H9 (cell line): ENCODE measurements around the gene PATL1. TPM values are rescaled to one million over a fixed set of nuclear protein-coding genes. Genes with fewer than 3 reads are reported as not detected.

Experiments
- DNase-seq: peaks from one replicate; pipeline ENCODE4 v3.0.0-alpha.2; 2017
- H2AFZ ChIP-seq: one replicate; pipeline ENCODE4 v1.6.1; 2013; ENCODE audit warnings: mild to moderate bottlenecking, low read length, control low read depth, moderate library complexity
- H2AK5ac ChIP-seq: 2 replicates; pipeline ENCODE4 v1.6.1; 2013; ENCODE audit warnings: low read length, control low read depth, mixed read lengths; ENCODE audit not compliant: insufficient read length
- H2BK120ac ChIP-seq: one replicate; pipeline ENCODE4 v1.6.1; 2013; ENCODE audit warnings: low read depth, mild to moderate bottlenecking, low read length, control low read depth, inconsistent platforms; ENCODE audit not compliant: poor library complexity, severe bottlenecking
- H2BK12ac ChIP-seq: 2 replicates; pipeline ENCODE4 v1.6.1; 2013; ENCODE audit warnings: low read length, control low read depth, mixed read lengths, low read depth; ENCODE audit not compliant: insufficient read length
- H2BK15ac ChIP-seq: 2 replicates; pipeline ENCODE4 v1.6.1; 2013; ENCODE audit warnings: low read depth, low read length, control low read depth
- H2BK20ac ChIP-seq: one replicate; pipeline ENCODE4 v1.6.1; 2013; ENCODE audit warnings: low read depth, mild to moderate bottlenecking, low read length, control low read depth, inconsistent platforms; ENCODE audit not compliant: poor library complexity, severe bottlenecking
- H2BK5ac ChIP-seq: 2 replicates; pipeline ENCODE4 v1.6.1; 2013; ENCODE audit warnings: low read length, control low read depth, mixed read lengths; ENCODE audit not compliant: insufficient read length
- H3K14ac ChIP-seq: 2 replicates; pipeline ENCODE4 v1.6.1; 2013; ENCODE audit warnings: low read length, control low read depth; ENCODE audit not compliant: insufficient read depth
- H3K18ac ChIP-seq: 2 replicates; pipeline ENCODE4 v1.6.1; 2013; ENCODE audit warnings: low read depth, mild to moderate bottlenecking, mixed read lengths, low read length, control low read depth; ENCODE audit not compliant: insufficient read length
- H3K23ac ChIP-seq: 2 replicates; pipeline ENCODE4 v1.6.1; 2013; ENCODE audit warnings: low read length, control low read depth, mixed read lengths, low read depth; ENCODE audit not compliant: insufficient read length
- H3K23me2 ChIP-seq: 2 replicates; pipeline ENCODE4 v1.6.1; 2013; ENCODE audit warnings: low read depth, mild to moderate bottlenecking, mixed read lengths, low read length, control low read depth; ENCODE audit not compliant: insufficient read length, poor library complexity, severe bottlenecking
- H3K27ac ChIP-seq: 2 replicates; pipeline ENCODE4 v1.5.1; 2013; ENCODE audit warnings: low read length, control low read depth, mixed read lengths, low read depth; ENCODE audit not compliant: insufficient read length
- H3K27me3 ChIP-seq: 2 replicates; pipeline ENCODE4 v1.6.1; 2013; ENCODE audit warnings: low read length, control low read depth, inconsistent platforms; ENCODE audit not compliant: insufficient read depth
- H3K4ac ChIP-seq: 2 replicates; pipeline ENCODE4 v1.6.1; 2013; ENCODE audit warnings: low read depth, mild to moderate bottlenecking, control low read depth, inconsistent platforms, low read length, moderate library complexity
- H3K4me1 ChIP-seq: 2 replicates; pipeline ENCODE4 v1.6.1; 2013; ENCODE audit warnings: low read length, control low read depth, inconsistent platforms; ENCODE audit not compliant: insufficient read depth
- H3K4me2 ChIP-seq: 2 replicates; pipeline ENCODE4 v1.6.1; 2013; ENCODE audit warnings: low read length, control low read depth, mixed read lengths; ENCODE audit not compliant: insufficient read length, insufficient read depth
- H3K56ac ChIP-seq: 2 replicates; pipeline ENCODE4 v1.6.1; 2013; ENCODE audit warnings: low read depth, mild to moderate bottlenecking, mixed read lengths, low read length, control low read depth; ENCODE audit not compliant: insufficient read length
- H3K79me1 ChIP-seq: 2 replicates; pipeline ENCODE4 v1.6.1; 2013; ENCODE audit warnings: low read depth, mild to moderate bottlenecking, moderate library complexity, low read length, control low read depth, inconsistent platforms; ENCODE audit not compliant: insufficient read depth, poor library complexity, severe bottlenecking
- H3K79me2 ChIP-seq: 2 replicates; pipeline ENCODE4 v1.6.1; 2013; ENCODE audit warnings: low read length, control low read depth, inconsistent platforms; ENCODE audit not compliant: insufficient read depth
- H3K9ac ChIP-seq: 2 replicates; pipeline ENCODE4 v1.6.1; 2013; ENCODE audit warnings: low read length, control low read depth, mixed read lengths; ENCODE audit not compliant: insufficient read length; ENCODE audit errors: extremely low read depth
- H3K9me3 ChIP-seq: one replicate; pipeline ENCODE4 v1.6.1; 2013; ENCODE audit warnings: low read depth, low read length, inconsistent platforms; ENCODE audit not compliant: control insufficient read depth
- H3T11ph ChIP-seq: one replicate; pipeline ENCODE4 v1.6.1; 2013; ENCODE audit warnings: mild to moderate bottlenecking, low read length, control low read depth, inconsistent platforms
- H4K20me1 ChIP-seq: one replicate; pipeline ENCODE4 v1.6.1; 2013; ENCODE audit not compliant: control insufficient read depth, insufficient read length, insufficient read depth
- H4K5ac ChIP-seq: 2 replicates; pipeline ENCODE4 v1.6.1; 2013; ENCODE audit warnings: low read depth, mild to moderate bottlenecking, mixed read lengths, low read length, control low read depth; ENCODE audit not compliant: insufficient read length
- H4K8ac ChIP-seq: replicated peaks from 2 replicates; pipeline ENCODE4 v1.6.1; 2013; ENCODE audit warnings: low read length, control low read depth, mixed read lengths, low read depth; ENCODE audit not compliant: insufficient read length
- H4K91ac ChIP-seq: 2 replicates; pipeline ENCODE4 v1.6.1; 2013; ENCODE audit warnings: low read depth, mild to moderate bottlenecking, moderate library complexity, mixed read lengths, low read length, control low read depth; ENCODE audit not compliant: insufficient read length
- H3K27ac Mint-ChIP-seq, 3 experiments: 2 replicates in 2 of 3; 3 replicates in 1 of 3; pipeline ENCODE4 v1.8.0; 2020 to 2021; ENCODE audit warnings: mixed read lengths in 3 of 3, mild to moderate bottlenecking in 1 of 3, moderate library complexity in 1 of 3
- H3K27me3 Mint-ChIP-seq: 2 replicates; pipeline ENCODE4 v1.8.0; 2021; ENCODE audit warnings: low read depth, mild to moderate bottlenecking, moderate library complexity, mixed read lengths
- H3K36me3 Mint-ChIP-seq, 3 experiments: 2 replicates in 2 of 3; 3 replicates in 1 of 3; pipeline ENCODE4 v1.8.0; 2020 to 2021; ENCODE audit warnings: low read depth in 3 of 3, mixed read lengths in 3 of 3; ENCODE audit not compliant: insufficient read depth in 1 of 3
- H3K4me1 Mint-ChIP-seq, 2 experiments: 2 replicates each; pipeline ENCODE4 v1.8.0; 2020; ENCODE audit warnings: mixed read lengths in 2 of 2
- H3K4me3 Mint-ChIP-seq, 2 experiments: 2 replicates in 1 of 2; 3 replicates in 1 of 2; pipeline ENCODE4 v1.8.0; 2020 to 2021; ENCODE audit warnings: mild to moderate bottlenecking in 2 of 2, mixed read lengths in 2 of 2, moderate library complexity in 1 of 2
- H3K9me3 Mint-ChIP-seq, 2 experiments: 2 replicates in 1 of 2; 3 replicates in 1 of 2; pipeline ENCODE4 v1.8.0; 2020; ENCODE audit warnings: mild to moderate bottlenecking in 2 of 2, mixed read lengths in 2 of 2, moderate library complexity in 1 of 2
- WGBS: extraction: QIAGEN DNeasy Blood & Tissue Kit; methylation state at CpG from one replicate; pipeline ENCODE4 v1.1.7; 2013; ENCODE audit warnings: missing lambda C conversion rate, low lambda C conversion rate, mixed read lengths; ENCODE audit not compliant: insufficient read length; ENCODE audit errors: extremely low coverage; 5-methylcytosine and 5-hydroxymethylcytosine counted together
- total RNA-seq: library from RNA; stranded (reverse); gene quantifications from 2 replicates; pipeline ENCODE4 v1.2.1, GENCODE V29; 2021
- TF ChIP-seq, protein P1 (sequence below): fragments of 200-600 bp; sonication (generic); conservative IDR thresholded peaks from 3 replicates; pipeline ENCODE4 v1.8.0; 2021; ENCODE audit warnings: antibody characterized with exemption, mild to moderate bottlenecking

PATL1 gene
- total RNA-seq, 1 experiment from 2014 or later, result 31.4 TPM

DNA sequence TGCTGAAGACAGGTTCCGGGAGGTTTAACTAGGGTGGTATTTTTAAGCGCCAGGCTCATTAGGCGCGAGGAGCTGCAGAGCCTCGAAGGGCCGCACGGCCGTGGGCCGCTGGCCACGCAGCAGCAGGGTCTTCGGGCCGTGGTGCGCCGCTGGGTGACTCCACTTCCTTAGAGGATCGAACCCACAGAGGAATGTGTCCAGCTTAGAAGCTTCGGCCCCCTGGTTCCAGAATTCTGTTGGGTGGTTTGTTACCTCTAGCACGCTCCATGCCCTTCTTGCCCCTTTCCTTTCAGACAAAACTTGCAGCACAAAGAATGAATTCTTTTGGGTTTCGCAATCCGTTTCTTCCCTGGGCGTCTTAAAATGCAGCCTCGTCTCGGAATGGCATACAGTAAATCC lies 773 bp upstream of the PATL1 start:
- Histone ChIP-seq H3K56ac (no peak overlapping the region), H3K4me2 (peak overlapping the region; percentile 76), H3K23me2 (peaks cover 10% of the 10 kb centered on the region), H2BK15ac (no peak overlapping the region), H3K79me1 (no peaks in the 10 kb centered on the region), H4K20me1 (no peaks in the 10 kb centered on the region), H4K5ac (no peak overlapping the region), H2BK20ac (no peak overlapping the region), H3K4me1 (peaks cover 3% of the 10 kb centered on the region; the same call in 1 of the 2 replicates), H2BK12ac (no peak overlapping the region), H3K79me2 (peaks cover 2% of the 10 kb centered on the region; the same call in 1 of the 2 replicates), H3K14ac (peak overlapping the region; percentile 85), H3K27me3 (no peaks in the 10 kb centered on the region), H2BK120ac (no peak overlapping the region), H3K23ac (no peak overlapping the region), H4K8ac (no peak overlapping the region), H2BK5ac (no peak overlapping the region), H4K91ac (no peak overlapping the region), H3K4ac (no peak overlapping the region), H3K18ac (peak overlapping the region; percentile 88), H2AK5ac (no peak overlapping the region), H3T11ph (no peak overlapping the region), H2AFZ (no peak overlapping the region), H3K9me3 (no peaks in the 10 kb centered on the region), H3K9ac (peak overlapping the region; percentile 81), H3K27ac (peak overlapping the region; percentile 58)
- no peaks in the 10 kb centered on the region; a peak in 2 of 5 replicates for H3K9me3 Mint-ChIP-seq
- H3K4me3 Mint-ChIP-seq, result peak overlapping the region; percentile 89 to 94
- H3K27me3 Mint-ChIP-seq, result no peaks in the 10 kb centered on the region; the same call in 1 of the 2 replicates
- H3K27ac Mint-ChIP-seq, result peak overlapping the region; percentile 99
- TF ChIP-seq, protein P1, sequence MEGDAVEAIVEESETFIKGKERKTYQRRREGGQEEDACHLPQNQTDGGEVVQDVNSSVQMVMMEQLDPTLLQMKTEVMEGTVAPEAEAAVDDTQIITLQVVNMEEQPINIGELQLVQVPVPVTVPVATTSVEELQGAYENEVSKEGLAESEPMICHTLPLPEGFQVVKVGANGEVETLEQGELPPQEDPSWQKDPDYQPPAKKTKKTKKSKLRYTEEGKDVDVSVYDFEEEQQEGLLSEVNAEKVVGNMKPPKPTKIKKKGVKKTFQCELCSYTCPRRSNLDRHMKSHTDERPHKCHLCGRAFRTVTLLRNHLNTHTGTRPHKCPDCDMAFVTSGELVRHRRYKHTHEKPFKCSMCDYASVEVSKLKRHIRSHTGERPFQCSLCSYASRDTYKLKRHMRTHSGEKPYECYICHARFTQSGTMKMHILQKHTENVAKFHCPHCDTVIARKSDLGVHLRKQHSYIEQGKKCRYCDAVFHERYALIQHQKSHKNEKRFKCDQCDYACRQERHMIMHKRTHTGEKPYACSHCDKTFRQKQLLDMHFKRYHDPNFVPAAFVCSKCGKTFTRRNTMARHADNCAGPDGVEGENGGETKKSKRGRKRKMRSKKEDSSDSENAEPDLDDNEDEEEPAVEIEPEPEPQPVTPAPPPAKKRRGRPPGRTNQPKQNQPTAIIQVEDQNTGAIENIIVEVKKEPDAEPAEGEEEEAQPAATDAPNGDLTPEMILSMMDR, result no peak
- peaks cover 9 to 27% (median 26%) of the 10 kb centered on the region in 3 experiments; a peak in 5 of 7 replicates for H3K36me3 Mint-ChIP-seq
- no peak for DNase-seq
- no CpG with 5 or more reads among the region's 22 CpGs for WGBS
- H3K4me1 Mint-ChIP-seq, result peaks cover 16 to 18% of the 10 kb centered on the region in 2 experiments
